Hepatic stellate cell (primary cell): Measurements from ENCODE around the gene MAT2B.
A peak's percentile ranks its signal among the peaks of the same experiment; 100 is the strongest.

ENCODE experiments used
- DNase-seq: peaks from one replicate; pipeline ENCODE4 v3.0.0; 2011; ENCODE audit warnings: low spot score

The MAT2B gene

DNA sequence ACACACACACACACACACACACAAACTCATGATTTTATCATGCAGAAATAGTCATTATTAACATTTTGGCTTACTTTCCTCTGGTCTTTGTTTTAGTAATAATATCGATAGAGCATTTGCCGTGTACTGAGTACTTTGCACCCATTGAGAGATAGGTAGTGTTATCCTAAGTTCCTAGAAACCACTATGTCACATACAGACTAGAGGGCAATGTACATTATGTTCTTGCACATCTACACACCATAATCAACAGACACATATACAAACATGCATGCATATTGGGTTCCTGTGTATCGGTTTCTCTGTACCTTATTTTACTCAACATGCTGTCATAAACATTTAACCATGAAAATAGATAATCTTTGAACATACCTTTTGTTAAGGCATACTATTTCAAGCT lies 45.7 kb downstream of the MAT2B start:
- DNase-seq: no peak

DNA sequence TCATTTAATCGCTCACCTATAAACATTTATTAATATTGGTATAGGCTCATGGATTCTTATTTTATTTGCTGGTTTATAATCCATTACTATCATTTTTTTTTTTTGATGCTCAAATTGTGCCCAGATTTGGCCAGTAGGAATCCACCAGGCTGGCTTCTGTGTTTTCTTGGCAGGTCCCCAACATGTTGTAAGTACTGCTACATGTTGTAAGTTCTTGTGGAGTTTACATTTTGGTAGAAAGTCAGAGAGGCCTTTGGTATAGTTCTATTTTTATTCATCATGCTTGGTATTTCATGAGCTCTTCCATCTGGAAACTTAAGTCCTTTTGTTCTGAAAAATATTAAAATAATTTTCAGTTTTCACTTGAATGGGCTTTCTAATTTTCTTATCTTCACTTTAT lies 47.1 kb downstream of the MAT2B start:
- DNase-seq: no peak

DNA sequence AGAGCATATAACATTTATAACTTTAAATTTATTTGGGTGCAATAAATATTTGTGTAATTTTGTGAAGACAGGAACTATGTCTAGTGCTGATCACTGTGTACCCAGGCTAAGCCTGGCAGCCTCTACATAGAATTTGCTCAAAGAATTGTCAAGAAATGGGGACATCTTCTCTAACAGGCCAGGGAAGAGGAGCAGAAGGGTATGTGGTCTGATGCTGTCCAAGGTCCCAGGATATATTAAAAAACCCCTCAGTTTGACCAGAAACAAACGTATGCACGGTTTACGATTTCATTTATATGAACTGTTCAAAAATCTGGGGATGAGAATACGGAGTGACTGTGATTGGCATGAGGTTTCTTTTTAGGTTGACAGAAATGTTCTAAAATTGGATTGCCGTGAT lies 55.9 kb downstream of the MAT2B start:
- no peak for DNase-seq

DNA sequence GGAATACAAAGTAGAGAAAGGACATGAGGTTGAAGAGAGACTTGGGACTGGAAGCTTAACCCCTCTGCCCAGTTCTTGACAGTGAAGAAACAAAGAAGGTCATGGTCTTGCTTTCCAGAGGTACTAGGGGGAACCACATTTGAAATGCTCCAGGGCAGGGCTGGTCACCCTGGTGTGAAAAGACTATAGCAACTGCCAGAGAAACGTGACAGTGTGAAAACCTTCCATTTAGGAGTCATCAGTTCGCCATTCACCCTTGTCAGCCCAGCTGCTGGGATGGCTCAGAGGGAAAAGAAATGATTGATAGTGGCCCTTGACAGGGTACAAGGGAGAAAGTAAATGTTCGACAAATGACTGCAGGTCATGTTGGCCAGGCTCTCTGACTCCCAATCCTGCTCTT lies 56.7 kb downstream of the MAT2B start:
- no peak for DNase-seq

DNA sequence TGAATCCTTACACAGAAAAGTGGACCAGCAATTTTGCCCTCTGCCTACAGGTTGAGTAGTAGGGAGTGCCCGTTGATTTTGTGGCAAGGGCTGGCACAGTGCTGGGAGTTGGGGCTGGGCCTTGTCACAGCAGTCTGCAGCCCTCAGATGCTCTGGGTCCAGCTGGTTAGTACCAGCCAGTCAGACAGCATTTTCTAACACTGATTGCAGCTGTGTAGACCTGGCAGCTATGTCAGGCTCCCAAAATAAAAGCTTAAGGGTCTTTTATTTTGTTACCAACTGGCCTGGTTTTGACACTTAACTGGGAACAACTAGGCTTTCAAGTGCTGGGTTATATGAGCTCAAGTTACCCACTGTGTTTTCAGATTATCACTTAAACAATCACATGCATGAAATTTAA lies 57.7 kb downstream of the MAT2B start:
- no peak for DNase-seq

DNA sequence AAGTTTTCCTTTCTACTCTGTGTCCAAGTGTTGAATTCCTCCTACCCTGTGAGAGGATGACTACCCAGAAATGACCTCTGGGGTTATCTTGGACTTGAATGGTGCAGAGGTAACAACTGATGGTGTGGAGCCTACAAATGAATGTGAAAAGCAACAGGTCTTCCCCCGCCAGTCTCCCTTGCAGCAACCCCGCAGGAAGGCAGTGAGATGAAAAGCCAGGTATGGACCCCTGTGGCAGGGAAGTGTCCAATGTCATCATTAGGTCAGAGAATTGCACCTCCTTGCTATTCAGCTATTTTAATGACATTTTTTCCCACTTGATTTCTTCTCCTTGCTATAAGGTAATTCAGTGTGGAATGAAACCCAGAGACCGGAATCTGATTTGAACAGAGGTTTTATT lies 58.5 kb downstream of the MAT2B start:
- no peak for DNase-seq

DNA sequence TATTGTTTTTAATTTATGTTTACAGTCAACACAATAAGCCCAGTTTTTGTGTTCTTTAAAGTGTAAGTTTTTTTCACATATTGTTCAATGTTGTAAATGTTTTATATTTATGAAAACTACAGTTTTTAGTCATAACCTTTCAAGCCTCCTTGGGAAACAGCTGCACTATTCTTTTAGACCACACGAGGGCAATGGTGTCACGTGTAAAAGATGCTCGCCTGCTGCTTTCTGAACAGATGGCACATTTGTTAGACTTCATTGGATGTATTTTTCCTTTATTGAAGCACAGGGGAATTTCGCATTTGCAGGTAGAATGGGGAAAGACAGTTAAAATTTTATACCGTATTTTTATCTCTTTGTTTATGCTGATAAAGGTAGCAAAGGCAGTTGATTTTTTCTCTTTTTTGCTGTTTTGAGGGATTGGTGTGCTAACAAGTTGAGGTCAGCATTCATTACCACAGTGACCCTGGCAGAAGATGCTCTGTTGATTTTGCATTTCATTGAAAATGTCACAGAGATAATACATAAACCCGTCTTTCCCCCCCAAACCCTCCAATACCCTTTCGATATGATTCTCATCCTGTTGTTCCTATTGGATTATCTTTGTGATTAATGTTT lies 59.0 kb downstream of the MAT2B start:
- peak; percentile 27 for DNase-seq

DNA sequence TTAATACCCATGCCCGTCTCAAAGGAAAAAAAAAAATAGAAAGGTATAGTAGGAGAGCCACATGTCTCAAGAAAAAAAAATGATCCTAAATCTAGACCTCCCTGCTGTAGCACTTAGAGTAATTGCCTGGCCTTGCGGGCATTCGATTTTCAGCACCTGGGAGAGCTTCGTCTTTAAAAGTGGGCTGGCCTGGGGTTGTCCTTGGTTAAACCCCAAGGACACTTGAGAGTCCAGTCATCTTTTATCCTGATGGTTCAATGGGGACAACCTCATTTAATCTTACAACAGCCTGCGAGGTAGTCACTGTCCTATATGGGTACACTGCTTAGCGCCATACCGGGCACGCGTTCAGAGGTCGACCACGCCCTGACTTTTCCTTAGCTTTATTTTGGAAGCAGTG lies 60.1 kb downstream of the MAT2B start:
- DNase-seq: no peak

DNA sequence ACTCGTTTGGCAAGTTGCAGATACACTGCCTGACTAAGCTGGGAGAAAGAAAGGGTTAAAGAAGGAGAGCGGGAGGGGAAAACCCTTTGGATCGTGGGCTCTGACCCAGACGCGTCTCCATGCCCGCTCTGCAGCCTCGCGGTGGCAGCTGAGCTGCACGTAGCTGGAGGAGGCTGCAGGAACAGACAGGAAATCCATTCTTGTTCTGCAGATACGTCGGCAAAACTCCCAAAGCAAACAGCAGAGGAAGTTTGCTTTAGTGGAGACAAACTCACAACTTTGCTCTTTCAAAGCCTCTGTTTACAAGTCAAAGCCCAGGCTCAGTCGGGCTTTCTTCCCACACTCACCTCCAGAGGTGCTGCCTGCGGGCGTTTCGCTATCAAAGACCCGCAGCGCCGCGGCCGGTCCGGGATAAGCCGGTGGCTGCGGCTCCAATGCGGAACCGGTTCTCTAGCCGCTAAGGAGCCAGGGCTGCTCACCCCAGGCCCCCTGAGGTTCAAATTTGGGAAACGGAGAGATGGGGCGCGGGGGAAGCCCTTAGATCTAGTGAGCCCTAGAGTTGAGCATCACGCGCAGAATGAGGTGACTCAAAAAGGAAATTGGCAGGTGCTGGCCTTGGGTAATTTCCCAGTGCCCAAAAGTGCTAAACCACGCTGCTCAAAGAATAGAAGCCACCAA lies 60.7 kb downstream of the MAT2B start:
- no peak for DNase-seq

DNA sequence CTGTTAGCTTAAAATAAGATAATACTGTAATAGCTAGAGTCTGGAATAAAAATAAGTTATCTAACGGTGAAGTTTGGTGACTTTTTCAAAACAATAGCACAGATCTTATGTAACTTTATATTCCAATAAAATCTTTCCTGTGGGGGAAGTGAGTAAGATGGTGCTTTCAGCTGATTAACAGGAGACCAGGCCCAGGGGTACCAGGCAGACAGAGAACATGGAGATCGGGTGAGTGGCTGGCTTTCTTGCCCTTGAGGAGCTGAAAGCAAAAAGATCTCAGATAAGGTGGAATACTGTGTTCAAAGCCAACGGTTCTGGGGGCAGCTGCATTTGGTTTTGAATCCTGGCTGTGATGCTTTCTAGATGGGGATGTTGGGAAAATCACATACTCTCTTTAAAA lies 61.3 kb downstream of the MAT2B start:
- no peak for DNase-seq

DNA sequence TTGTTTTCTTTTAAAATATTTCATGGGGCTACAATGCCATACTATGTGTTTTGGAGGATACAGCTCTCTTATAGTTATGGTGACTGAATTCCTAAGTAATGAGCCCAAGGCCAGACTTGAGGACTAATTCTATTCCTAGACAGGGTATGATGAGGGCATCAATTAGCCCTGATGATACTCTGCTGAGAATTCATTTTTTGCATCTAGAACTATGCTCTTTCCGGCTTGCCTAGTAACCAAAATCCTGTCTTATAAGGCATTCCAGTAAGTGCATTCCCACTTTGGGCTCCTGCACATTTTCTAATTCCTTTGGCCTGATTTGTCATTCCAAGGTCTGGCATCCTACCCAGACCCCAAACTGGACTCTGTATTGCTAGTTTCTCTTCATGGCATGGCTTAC lies 62.4 kb downstream of the MAT2B start:
- no peak for DNase-seq
